Ishikawa (cell line): ENCODE data around the gene PPP2R5E.

Experiments used
- CEBPB ChIP-seq: IDR thresholded peaks from 2 replicates; pipeline ENCODE4 v1.6.1; 2012
- EGR1 ChIP-seq: IDR thresholded peaks from 2 replicates; pipeline ENCODE4 v1.6.1; 2012
- EP300 ChIP-seq: IDR thresholded peaks from 2 replicates; pipeline ENCODE4 v1.6.1; 2012; ENCODE audit warnings: borderline replicate concordance
- MAX ChIP-seq: IDR thresholded peaks from 2 replicates; pipeline ENCODE4 v1.6.1; 2012
- NFIC ChIP-seq: IDR thresholded peaks from 2 replicates; pipeline ENCODE4 v1.6.1; 2012
- RAD21 ChIP-seq: IDR thresholded peaks from 2 replicates; pipeline ENCODE4 v1.6.1; 2012; ENCODE audit warnings: low read depth
- REST ChIP-seq: IDR thresholded peaks from 2 replicates; pipeline ENCODE4 v1.6.1; 2012; ENCODE audit warnings: low read depth, mild to moderate bottlenecking
- TAF1 ChIP-seq: IDR thresholded peaks from 2 replicates; pipeline ENCODE4 v1.6.1; 2012; ENCODE audit warnings: low read depth, mild to moderate bottlenecking
- TEAD4 ChIP-seq: IDR thresholded peaks from 2 replicates; pipeline ENCODE4 v1.6.1; 2012
- USF1 ChIP-seq: IDR thresholded peaks from 2 replicates; pipeline ENCODE4 v1.6.1; 2012

GRCh38 chr14:63459738-63460137, 83.4 kb downstream of the PPP2R5E start:
- TF ChIP-seq TAF1 (no peak), EP300 (no peak), USF1 (no peak), RAD21 (no peak), MAX (no peak), TEAD4 (no peak), REST (no peak), EGR1 (no peak), CEBPB (no peak), NFIC (no peak)
